H9 (cell line): ENCODE data around the gene PCSK6. TPM values are rescaled to one million over a fixed set of nuclear protein-coding genes. Genes with fewer than 3 reads are reported as not detected.

Experiments
- DNase-seq: peaks from one replicate; pipeline ENCODE4 v3.0.0-alpha.2; 2017
- H2AFZ ChIP-seq: one replicate; pipeline ENCODE4 v1.6.1; 2013; ENCODE audit warnings: mild to moderate bottlenecking, low read length, control low read depth, moderate library complexity
- H2AK5ac ChIP-seq: 2 replicates; pipeline ENCODE4 v1.6.1; 2013; ENCODE audit warnings: low read length, control low read depth, mixed read lengths; ENCODE audit not compliant: insufficient read length
- H2BK120ac ChIP-seq: one replicate; pipeline ENCODE4 v1.6.1; 2013; ENCODE audit warnings: low read depth, mild to moderate bottlenecking, low read length, control low read depth, inconsistent platforms; ENCODE audit not compliant: poor library complexity, severe bottlenecking
- H2BK12ac ChIP-seq: 2 replicates; pipeline ENCODE4 v1.6.1; 2013; ENCODE audit warnings: low read length, control low read depth, mixed read lengths, low read depth; ENCODE audit not compliant: insufficient read length
- H2BK15ac ChIP-seq: 2 replicates; pipeline ENCODE4 v1.6.1; 2013; ENCODE audit warnings: low read depth, low read length, control low read depth
- H2BK20ac ChIP-seq: one replicate; pipeline ENCODE4 v1.6.1; 2013; ENCODE audit warnings: low read depth, mild to moderate bottlenecking, low read length, control low read depth, inconsistent platforms; ENCODE audit not compliant: poor library complexity, severe bottlenecking
- H2BK5ac ChIP-seq: 2 replicates; pipeline ENCODE4 v1.6.1; 2013; ENCODE audit warnings: low read length, control low read depth, mixed read lengths; ENCODE audit not compliant: insufficient read length
- H3K14ac ChIP-seq: 2 replicates; pipeline ENCODE4 v1.6.1; 2013; ENCODE audit warnings: low read length, control low read depth; ENCODE audit not compliant: insufficient read depth
- H3K18ac ChIP-seq: 2 replicates; pipeline ENCODE4 v1.6.1; 2013; ENCODE audit warnings: low read depth, mild to moderate bottlenecking, mixed read lengths, low read length, control low read depth; ENCODE audit not compliant: insufficient read length
- H3K23ac ChIP-seq: 2 replicates; pipeline ENCODE4 v1.6.1; 2013; ENCODE audit warnings: low read length, control low read depth, mixed read lengths, low read depth; ENCODE audit not compliant: insufficient read length
- H3K23me2 ChIP-seq: 2 replicates; pipeline ENCODE4 v1.6.1; 2013; ENCODE audit warnings: low read depth, mild to moderate bottlenecking, mixed read lengths, low read length, control low read depth; ENCODE audit not compliant: insufficient read length, poor library complexity, severe bottlenecking
- H3K27ac ChIP-seq: 2 replicates; pipeline ENCODE4 v1.5.1; 2013; ENCODE audit warnings: low read length, control low read depth, mixed read lengths, low read depth; ENCODE audit not compliant: insufficient read length
- H3K27me3 ChIP-seq: 2 replicates; pipeline ENCODE4 v1.6.1; 2013; ENCODE audit warnings: low read length, control low read depth, inconsistent platforms; ENCODE audit not compliant: insufficient read depth
- H3K4ac ChIP-seq: 2 replicates; pipeline ENCODE4 v1.6.1; 2013; ENCODE audit warnings: low read depth, mild to moderate bottlenecking, control low read depth, inconsistent platforms, low read length, moderate library complexity
- H3K4me1 ChIP-seq: 2 replicates; pipeline ENCODE4 v1.6.1; 2013; ENCODE audit warnings: low read length, control low read depth, inconsistent platforms; ENCODE audit not compliant: insufficient read depth
- H3K4me2 ChIP-seq: 2 replicates; pipeline ENCODE4 v1.6.1; 2013; ENCODE audit warnings: low read length, control low read depth, mixed read lengths; ENCODE audit not compliant: insufficient read length, insufficient read depth
- H3K56ac ChIP-seq: 2 replicates; pipeline ENCODE4 v1.6.1; 2013; ENCODE audit warnings: low read depth, mild to moderate bottlenecking, mixed read lengths, low read length, control low read depth; ENCODE audit not compliant: insufficient read length
- H3K79me1 ChIP-seq: 2 replicates; pipeline ENCODE4 v1.6.1; 2013; ENCODE audit warnings: low read depth, mild to moderate bottlenecking, moderate library complexity, low read length, control low read depth, inconsistent platforms; ENCODE audit not compliant: insufficient read depth, poor library complexity, severe bottlenecking
- H3K79me2 ChIP-seq: 2 replicates; pipeline ENCODE4 v1.6.1; 2013; ENCODE audit warnings: low read length, control low read depth, inconsistent platforms; ENCODE audit not compliant: insufficient read depth
- H3K9ac ChIP-seq: 2 replicates; pipeline ENCODE4 v1.6.1; 2013; ENCODE audit warnings: low read length, control low read depth, mixed read lengths; ENCODE audit not compliant: insufficient read length; ENCODE audit errors: extremely low read depth
- H3K9me3 ChIP-seq: one replicate; pipeline ENCODE4 v1.6.1; 2013; ENCODE audit warnings: low read depth, low read length, inconsistent platforms; ENCODE audit not compliant: control insufficient read depth
- H3T11ph ChIP-seq: one replicate; pipeline ENCODE4 v1.6.1; 2013; ENCODE audit warnings: mild to moderate bottlenecking, low read length, control low read depth, inconsistent platforms
- H4K20me1 ChIP-seq: one replicate; pipeline ENCODE4 v1.6.1; 2013; ENCODE audit not compliant: control insufficient read depth, insufficient read length, insufficient read depth
- H4K5ac ChIP-seq: 2 replicates; pipeline ENCODE4 v1.6.1; 2013; ENCODE audit warnings: low read depth, mild to moderate bottlenecking, mixed read lengths, low read length, control low read depth; ENCODE audit not compliant: insufficient read length
- H4K8ac ChIP-seq: replicated peaks from 2 replicates; pipeline ENCODE4 v1.6.1; 2013; ENCODE audit warnings: low read length, control low read depth, mixed read lengths, low read depth; ENCODE audit not compliant: insufficient read length
- H4K91ac ChIP-seq: 2 replicates; pipeline ENCODE4 v1.6.1; 2013; ENCODE audit warnings: low read depth, mild to moderate bottlenecking, moderate library complexity, mixed read lengths, low read length, control low read depth; ENCODE audit not compliant: insufficient read length
- H3K27ac Mint-ChIP-seq, 3 experiments: 2 replicates in 2 of 3; 3 replicates in 1 of 3; pipeline ENCODE4 v1.8.0; 2020 to 2021; ENCODE audit warnings: mixed read lengths in 3 of 3, mild to moderate bottlenecking in 1 of 3, moderate library complexity in 1 of 3
- H3K27me3 Mint-ChIP-seq: 2 replicates; pipeline ENCODE4 v1.8.0; 2021; ENCODE audit warnings: low read depth, mild to moderate bottlenecking, moderate library complexity, mixed read lengths
- H3K36me3 Mint-ChIP-seq, 3 experiments: 2 replicates in 2 of 3; 3 replicates in 1 of 3; pipeline ENCODE4 v1.8.0; 2020 to 2021; ENCODE audit warnings: low read depth in 3 of 3, mixed read lengths in 3 of 3; ENCODE audit not compliant: insufficient read depth in 1 of 3
- H3K4me1 Mint-ChIP-seq, 2 experiments: 2 replicates each; pipeline ENCODE4 v1.8.0; 2020; ENCODE audit warnings: mixed read lengths in 2 of 2
- H3K4me3 Mint-ChIP-seq, 2 experiments: 2 replicates in 1 of 2; 3 replicates in 1 of 2; pipeline ENCODE4 v1.8.0; 2020 to 2021; ENCODE audit warnings: mild to moderate bottlenecking in 2 of 2, mixed read lengths in 2 of 2, moderate library complexity in 1 of 2
- H3K9me3 Mint-ChIP-seq, 2 experiments: 2 replicates in 1 of 2; 3 replicates in 1 of 2; pipeline ENCODE4 v1.8.0; 2020; ENCODE audit warnings: mild to moderate bottlenecking in 2 of 2, mixed read lengths in 2 of 2, moderate library complexity in 1 of 2
- CTCF ChIP-seq: fragments of 200-600 bp; sonication (generic); conservative IDR thresholded peaks from 3 replicates; pipeline ENCODE4 v1.8.0; 2021; ENCODE audit warnings: antibody characterized with exemption, mild to moderate bottlenecking
- WGBS: extraction: QIAGEN DNeasy Blood & Tissue Kit; methylation state at CpG from one replicate; pipeline ENCODE4 v1.1.7; 2013; ENCODE audit warnings: missing lambda C conversion rate, low lambda C conversion rate, mixed read lengths; ENCODE audit not compliant: insufficient read length; ENCODE audit errors: extremely low coverage; 5-methylcytosine and 5-hydroxymethylcytosine counted together
- total RNA-seq: library from RNA; stranded (reverse); gene quantifications from 2 replicates; pipeline ENCODE4 v1.2.1, GENCODE V29; 2021

PCSK6 gene
- total RNA-seq, 1 experiment from 2014 or later, result 4.0 TPM

- no peak overlapping the region for H3K23ac ChIP-seq
- no peak overlapping the region for H2BK15ac ChIP-seq
- no CpG with 5 or more reads among the region's 15 CpGs for WGBS
- H3K79me2 ChIP-seq, result no peaks in the 10 kb centered on the region
- no peaks in the 10 kb centered on the region for H3K4me1 ChIP-seq
- H4K20me1 ChIP-seq, result no peaks in the 10 kb centered on the region
- no peak overlapping the region for H2BK120ac ChIP-seq
- no peak overlapping the region for H3K9ac ChIP-seq
- H3T11ph ChIP-seq, result no peak overlapping the region
- Mint-ChIP-seq H3K36me3 (peaks cover 0 to 23% (median 1%) of the 10 kb centered on the region in 3 experiments; a peak in 4 of 7 replicates), H3K4me3 (peak overlapping the region; percentile 46 to 78), H3K9me3 (peaks cover 18 to 22% of the 10 kb centered on the region in 2 experiments), H3K4me1 (peaks cover 10 to 19% of the 10 kb centered on the region in 2 experiments), H3K27ac (no peak overlapping the region), H3K27me3 (peaks cover 78% of the 10 kb centered on the region)
- H2AFZ ChIP-seq, result no peak overlapping the region
- H4K8ac ChIP-seq, result no peak overlapping the region
- H4K5ac ChIP-seq, result no peak overlapping the region
- H4K91ac ChIP-seq, result no peak overlapping the region
- H2BK5ac ChIP-seq, result no peak overlapping the region
- peaks cover 16% of the 10 kb centered on the region; the same call in 1 of the 2 replicates for H3K27me3 ChIP-seq
- peaks cover 5% of the 10 kb centered on the region for H3K23me2 ChIP-seq
- no peak overlapping the region for H3K27ac ChIP-seq
- no peak overlapping the region for H3K14ac ChIP-seq
- H3K79me1 ChIP-seq, result no peaks in the 10 kb centered on the region
- H3K4me2 ChIP-seq, result no peak overlapping the region
- H3K18ac ChIP-seq, result no peak overlapping the region
- no peaks in the 10 kb centered on the region for H3K9me3 ChIP-seq
- H3K56ac ChIP-seq, result no peak overlapping the region
- H2BK20ac ChIP-seq, result no peak overlapping the region
- DNase-seq, result no peak
- H3K4ac ChIP-seq, result no peak overlapping the region
- no peak for TF ChIP-seq CTCF
- H2BK12ac ChIP-seq, result no peak overlapping the region
- H2AK5ac ChIP-seq, result no peak overlapping the region
Observed at GRCh38 chr15:101490408-101490891, 943 bp upstream of the PCSK6 start.
